Gastrocnemius medialis (tissue), 4 donors: ENCODE data around the gene SLC3A2. TPM values are rescaled to one million over a fixed set of nuclear protein-coding genes. Genes with fewer than 3 reads are reported as not detected.

ENCODE experiments used
- ATAC-seq, 2 donors: fragments of 150-250 bp; one replicate each; pipeline ENCODE4 v1.9.1; 2016
- DNase-seq, 2 donors: peaks; one replicate each; pipeline ENCODE4 v3.0.0-alpha.2; 2019
- H3K27ac ChIP-seq, 4 donors: fragments of 200-600 bp; sonication (generic); 1 replicate in 1 of 4; 2 replicates in 3 of 4; pipeline ENCODE4 v1.5.1; 2016 to 2018; ENCODE audit warnings: mild to moderate bottlenecking in 2 of 4, moderate library complexity in 1 of 4
- H3K27me3 ChIP-seq, 3 donors: fragments of 200-600 bp; sonication (generic) in 2 of 3; 1 replicate in 1 of 3; 2 replicates in 2 of 3; pipeline versions ENCODE4 v1.5.1 to v1.6.0; 2016 to 2019; ENCODE audit warnings: mild to moderate bottlenecking in 1 of 3, moderate library complexity in 1 of 3
- H3K36me3 ChIP-seq, 2 donors: fragments of 200-600 bp; sonication (generic) in 1 of 2; one replicate each; pipeline ENCODE4 v1.5.1; 2017 to 2018
- H3K4me1 ChIP-seq, 2 donors: fragments of 200-600 bp; sonication (generic) in 1 of 2; one replicate each; pipeline ENCODE4 v1.5.1; 2016 to 2017; ENCODE audit warnings: mild to moderate bottlenecking in 2 of 2
- H3K4me3 ChIP-seq, 4 donors: fragments of 200-600 bp; sonication (generic) in 3 of 4; 1 replicate in 1 of 4; 2 replicates in 3 of 4; pipeline ENCODE4 v1.5.1; 2016 to 2019; ENCODE audit warnings: mild to moderate bottlenecking in 2 of 4
- H3K9me3 ChIP-seq, 3 donors: fragments of 200-600 bp; sonication (generic) in 2 of 3; 1 replicate in 1 of 3; 2 replicates in 2 of 3; pipeline ENCODE4 v1.5.1; 2016 to 2019
- POLR2A ChIP-seq, 2 donors: fragments of 450-650 bp; IDR thresholded peaks; one replicate each; pipeline ENCODE4 v1.6.1; 2017; ENCODE audit warnings: antibody characterized with exemption in 2 of 2, mild to moderate bottlenecking in 2 of 2, moderate library complexity in 2 of 2
- in situ Hi-C, 4 donors: fragments of 200-750 bp; cut with MboI; loops; one replicate each; pipeline versions ENCODE4 v1.15.0 to v1.8.0; 2017; ENCODE audit warnings: low sequenced_read_pairs in 4 of 4
- intact Hi-C: fragments of 100-400 bp; cut with DNase I; formaldehyde crosslinking; loops from one replicate; pipeline ENCODE4 v1.15.1; 2023; ENCODE audit warnings: low total_unique reads
- total RNA-seq, 4 donors: library from RNA; depleted of rRNA; stranded (reverse); fragments of >200 nt; gene quantifications; one replicate each; pipeline versions ENCODE4 v1.1.0 to v1.2.3, GENCODE V29; 2016
- TF ChIP-seq, protein P1 (sequence below), 5 experiments: fragments of 450-650 bp in 3 of 5; fragments of 200-600 bp in 2 of 5; sonication (generic) in 2 of 5; IDR thresholded peaks in 4 of 5; conservative IDR thresholded peaks in 1 of 5; 1 replicate in 4 of 5; 2 replicates in 1 of 5; pipeline ENCODE4 v1.5.1; 2016 to 2019; ENCODE audit warnings: antibody characterized with exemption in 5 of 5, mild to moderate bottlenecking in 3 of 5, moderate library complexity in 3 of 5

SLC3A2 gene
- total RNA-seq, 4 donors from 2014 or later = 158 to 278 (median 189) TPM

DNA sequence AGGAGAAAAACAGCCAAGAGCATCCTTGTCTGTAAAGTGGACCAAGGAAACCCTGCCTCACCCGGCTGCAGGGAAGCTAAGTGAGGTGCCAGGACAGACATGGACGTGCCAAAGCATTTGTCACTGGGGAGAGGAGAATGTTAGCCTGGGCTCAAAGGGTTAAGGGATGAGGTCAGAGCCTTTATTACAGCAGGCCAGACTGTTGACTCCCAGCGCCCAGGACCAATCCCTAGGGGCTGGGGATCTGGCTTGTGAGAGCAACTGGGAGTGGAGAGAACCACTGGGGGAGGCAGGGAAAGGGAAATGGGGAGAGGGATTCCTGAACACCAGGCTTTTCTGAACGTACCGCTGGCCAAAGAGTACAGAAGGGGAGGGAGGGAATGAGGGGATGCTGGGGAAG lies 37.8 kb downstream of the SLC3A2 start:
- TF ChIP-seq POLR2A (IDR thresholded peaks at IDR 0.05) = no peak
- TF ChIP-seq, protein P1, sequence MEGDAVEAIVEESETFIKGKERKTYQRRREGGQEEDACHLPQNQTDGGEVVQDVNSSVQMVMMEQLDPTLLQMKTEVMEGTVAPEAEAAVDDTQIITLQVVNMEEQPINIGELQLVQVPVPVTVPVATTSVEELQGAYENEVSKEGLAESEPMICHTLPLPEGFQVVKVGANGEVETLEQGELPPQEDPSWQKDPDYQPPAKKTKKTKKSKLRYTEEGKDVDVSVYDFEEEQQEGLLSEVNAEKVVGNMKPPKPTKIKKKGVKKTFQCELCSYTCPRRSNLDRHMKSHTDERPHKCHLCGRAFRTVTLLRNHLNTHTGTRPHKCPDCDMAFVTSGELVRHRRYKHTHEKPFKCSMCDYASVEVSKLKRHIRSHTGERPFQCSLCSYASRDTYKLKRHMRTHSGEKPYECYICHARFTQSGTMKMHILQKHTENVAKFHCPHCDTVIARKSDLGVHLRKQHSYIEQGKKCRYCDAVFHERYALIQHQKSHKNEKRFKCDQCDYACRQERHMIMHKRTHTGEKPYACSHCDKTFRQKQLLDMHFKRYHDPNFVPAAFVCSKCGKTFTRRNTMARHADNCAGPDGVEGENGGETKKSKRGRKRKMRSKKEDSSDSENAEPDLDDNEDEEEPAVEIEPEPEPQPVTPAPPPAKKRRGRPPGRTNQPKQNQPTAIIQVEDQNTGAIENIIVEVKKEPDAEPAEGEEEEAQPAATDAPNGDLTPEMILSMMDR (IDR thresholded peaks at IDR 0.05 in 4 of 5, conservative IDR thresholded peaks at IDR 0.05 in 1 of 5) = no peak
- no peaks in the 10 kb centered on the region for H3K36me3 ChIP-seq
- H3K4me1 ChIP-seq = peaks cover 2 to 3% of the 10 kb centered on the region in 2 donors
- in situ Hi-C loops (no loop called here), intact Hi-C loops (no loop called here)
- no peaks in the 10 kb centered on the region for H3K9me3 ChIP-seq
- peaks cover 13 to 22% (median 21%) of the 10 kb centered on the region in 3 donors for H3K27me3 ChIP-seq
- no peak overlapping the region for H3K27ac ChIP-seq
- ATAC-seq (no peak), DNase-seq (no peak)
- no peak overlapping the region for H3K4me3 ChIP-seq

DNA sequence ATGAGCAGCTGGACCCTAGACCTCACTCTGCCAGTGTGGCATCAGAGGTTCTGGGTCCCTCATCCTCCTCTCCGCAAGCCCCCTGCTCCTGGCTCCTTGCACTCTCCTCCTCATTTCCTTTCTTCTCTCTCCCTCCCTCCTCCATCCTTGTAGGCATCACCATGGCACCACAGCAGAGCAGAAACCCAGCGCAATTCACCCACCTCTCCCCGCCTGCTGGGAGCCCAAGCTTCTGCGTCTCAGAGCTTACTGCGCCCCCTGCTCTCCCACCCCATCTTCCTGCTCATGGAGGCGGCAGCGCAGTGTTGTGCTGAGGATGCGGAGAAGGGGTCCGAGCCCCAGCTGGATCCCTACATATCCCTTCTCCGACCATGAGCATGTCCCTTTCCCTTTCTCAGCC lies 38.8 kb downstream of the SLC3A2 start:
- H3K36me3 ChIP-seq = no peaks in the 10 kb centered on the region
- no peaks in the 10 kb centered on the region for H3K9me3 ChIP-seq
- TF ChIP-seq POLR2A (IDR thresholded peaks at IDR 0.05) = no peak
- TF ChIP-seq, protein P1 (IDR thresholded peaks at IDR 0.05 in 4 of 5, conservative IDR thresholded peaks at IDR 0.05 in 1 of 5) = no peak
- intact Hi-C loops (no loop called here), in situ Hi-C loops (no loop called here)
- ATAC-seq (no peak), DNase-seq (no peak)
- H3K27ac ChIP-seq = no peak overlapping the region
- peaks cover 7% of the 10 kb centered on the region in 2 donors for H3K4me1 ChIP-seq
- H3K27me3 ChIP-seq = peaks cover 18 to 31% (median 30%) of the 10 kb centered on the region in 3 donors
- H3K4me3 ChIP-seq = no peak overlapping the region

- Histone ChIP-seq H3K4me3 (no peak overlapping the region), H3K4me1 (peaks cover 7% of the 10 kb centered on the region in 2 donors), H3K27ac (no peak overlapping the region), H3K9me3 (no peaks in the 10 kb centered on the region), H3K27me3 (peaks cover 20 to 37% (median 36%) of the 10 kb centered on the region in 3 donors), H3K36me3 (no peaks in the 10 kb centered on the region)
- intact Hi-C loops = no loop called here
- in situ Hi-C loops = no loop called here
- ATAC-seq (no peak), DNase-seq (no peak)
- TF ChIP-seq, protein P1 (IDR thresholded peaks at IDR 0.05 in 4 of 5, conservative IDR thresholded peaks at IDR 0.05 in 1 of 5) = no peak
- no peak for TF ChIP-seq POLR2A (IDR thresholded peaks at IDR 0.05)
Observed at GRCh38 chr11:62919898-62920640, 39.4 kb downstream of the SLC3A2 start.

- no peak for ATAC-seq
- DNase-seq = no peak
- in situ Hi-C loops (no loop called here), intact Hi-C loops (no loop called here)
- no peak for TF ChIP-seq POLR2A (IDR thresholded peaks at IDR 0.05)
- TF ChIP-seq, protein P1 (IDR thresholded peaks at IDR 0.05 in 4 of 5, conservative IDR thresholded peaks at IDR 0.05 in 1 of 5) = no peak
- H3K4me3 ChIP-seq = no peak within 1 kb of the TSS
- peaks cover 11 to 12% of the 10 kb centered on the region in 2 donors for H3K4me1 ChIP-seq
- no peaks in the 10 kb centered on the region for H3K36me3 ChIP-seq
- H3K9me3 ChIP-seq = no peaks in the 10 kb centered on the region
- H3K27me3 ChIP-seq = peaks cover 29 to 48% (median 48%) of the 10 kb centered on the region in 3 donors
- no peak within 1 kb of the TSS for H3K27ac ChIP-seq
Observed at GRCh38 chr11:62921201-62921572, 40.5 kb downstream of the SLC3A2 start, which contains the start of gene CHRM1. TSS of gene CHRM1 (minus strand) at chr11:62921363. CDS start at chr11:62911100, 10,263 bp downstream.
